ENCODE results near the gene ROR2.
"Not testable (repeated sequence)": the region's sequence is repeated elsewhere in the genome, so short reads cannot be mapped to it uniquely, and the experiment has no call there.

The ROR2 gene

DNA sequence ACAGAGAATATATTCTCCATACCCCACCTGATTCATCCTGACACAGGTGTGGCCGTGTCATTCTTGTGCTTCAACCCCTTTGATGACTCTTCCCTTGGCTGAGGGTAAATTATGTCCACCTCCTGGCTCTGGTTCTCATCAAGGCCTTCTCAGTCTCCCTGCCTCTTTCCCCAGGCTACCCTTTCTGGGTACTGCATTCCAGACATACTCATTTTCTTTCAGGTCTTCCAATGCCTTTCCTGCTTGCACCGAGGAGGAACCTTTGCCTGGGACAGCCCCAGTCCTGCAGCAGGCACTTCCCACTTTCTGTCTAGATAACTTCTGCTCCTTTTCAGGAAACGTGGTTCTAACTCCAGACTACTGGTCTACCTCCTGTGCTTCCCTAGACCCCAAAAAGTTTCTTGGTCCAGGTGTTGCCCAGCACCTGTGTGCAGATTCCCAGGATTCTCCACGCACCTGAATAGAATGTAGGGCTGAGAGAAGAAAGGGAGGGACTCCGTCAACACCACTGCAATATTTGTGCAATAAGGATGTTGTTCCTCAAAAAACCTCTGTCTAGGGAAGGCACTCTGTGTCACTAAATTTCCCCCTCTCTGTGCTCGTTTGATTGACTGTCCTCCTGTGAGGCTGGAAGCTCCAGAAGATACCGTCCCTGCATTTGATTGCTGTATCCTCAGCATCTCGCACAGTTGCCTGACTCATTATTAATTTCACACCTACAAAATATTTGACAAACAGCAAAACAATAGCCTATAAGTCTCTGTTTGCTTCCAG is 271.0 kb downstream of the ROR2 start:
- no peak for DNase-seq (ENCODE audit: low read depth)

DNA sequence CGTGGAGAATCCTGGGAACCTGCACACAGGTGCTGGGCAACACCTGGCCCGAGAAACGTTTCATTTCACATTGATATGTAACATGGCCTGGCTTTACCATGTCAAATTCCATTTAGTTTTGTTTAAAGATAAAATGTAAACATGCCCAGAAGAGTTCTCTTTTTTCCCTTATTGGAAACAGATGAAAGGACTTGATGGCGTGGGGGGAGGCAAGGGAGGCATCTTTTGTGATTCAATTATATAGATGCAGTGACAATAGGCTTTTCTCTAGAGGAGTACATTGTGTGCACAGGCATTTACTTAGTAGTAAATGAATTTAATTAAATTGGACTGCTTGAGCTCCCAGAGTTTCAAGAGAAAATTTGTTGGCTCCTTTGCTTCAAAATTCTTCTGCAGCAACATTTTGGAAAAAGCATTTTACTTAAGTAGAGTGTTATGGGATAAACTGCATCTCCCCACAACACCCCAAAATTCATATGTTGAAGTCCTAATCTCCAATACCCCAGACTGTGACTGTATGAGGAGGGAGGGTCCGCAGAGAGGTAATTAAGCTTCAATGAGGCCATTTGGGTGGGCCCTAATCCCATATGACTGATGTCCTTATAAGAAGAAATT is 272.1 kb downstream of the ROR2 start:
- no peak for DNase-seq (ENCODE audit: low read depth)

DNA sequence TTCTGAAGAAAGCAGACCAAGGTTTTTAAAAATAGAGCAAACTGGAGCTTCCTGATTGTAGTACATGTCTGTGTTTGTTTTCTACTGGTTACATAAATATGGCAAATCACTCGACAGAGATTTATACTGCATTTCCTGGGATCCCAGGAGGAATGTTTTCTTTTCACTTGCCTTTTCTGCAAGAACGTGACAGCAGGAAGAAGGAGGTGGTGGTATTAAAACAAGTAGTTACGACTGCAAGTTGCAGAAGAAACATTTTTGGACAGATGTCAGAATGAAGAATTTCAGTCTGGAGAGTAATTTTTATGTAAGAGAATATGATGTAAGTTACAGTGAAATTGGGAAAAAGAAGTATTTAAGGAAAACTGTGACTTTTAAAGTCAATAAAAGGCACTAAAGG is 272.7 kb downstream of the ROR2 start:
- peak; percentile 70 for DNase-seq (ENCODE audit: low read depth)

DNA sequence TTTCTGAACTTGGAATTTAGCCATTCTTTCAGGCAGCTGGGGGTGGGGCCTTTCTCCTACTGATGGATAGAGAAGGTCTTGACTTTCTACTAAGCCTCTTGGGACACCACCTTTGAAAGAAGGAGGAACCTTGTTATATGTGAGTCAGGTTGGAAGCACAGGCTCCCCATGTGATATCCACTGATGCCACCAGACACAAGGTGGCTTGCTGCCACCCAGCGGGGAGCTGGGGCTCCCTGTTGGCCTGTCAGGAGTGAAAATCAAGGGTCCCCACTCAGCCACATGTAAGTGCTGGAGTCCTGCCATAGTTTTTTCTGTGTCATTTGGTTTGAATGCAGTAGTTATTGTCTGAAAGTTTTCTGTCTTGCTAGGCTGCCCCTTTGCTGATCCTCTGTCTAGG is 274.0 kb downstream of the ROR2 start:
- peak; percentile 19 for DNase-seq (ENCODE audit: low read depth)

DNA sequence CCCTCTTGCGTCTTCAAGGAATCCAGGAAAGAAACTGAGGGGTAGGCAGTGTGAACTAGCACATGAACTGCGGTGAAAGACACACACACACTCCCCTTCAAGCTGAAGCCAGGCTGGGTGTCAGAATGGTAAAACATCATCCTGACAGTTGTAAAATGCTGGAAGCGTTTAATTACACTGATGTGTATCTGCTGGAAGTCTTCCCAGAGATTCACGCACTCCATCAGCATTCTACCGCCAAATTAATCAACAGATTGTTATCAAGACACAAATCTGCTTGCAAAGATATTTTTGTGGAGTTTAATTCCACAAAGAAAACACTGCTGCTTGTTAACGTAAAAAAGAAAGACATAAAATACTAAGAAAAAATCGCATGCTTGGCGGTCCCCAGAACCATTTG is 285.4 kb downstream of the ROR2 start:
- DNase-seq (ENCODE audit: low read depth), result no peak

DNA sequence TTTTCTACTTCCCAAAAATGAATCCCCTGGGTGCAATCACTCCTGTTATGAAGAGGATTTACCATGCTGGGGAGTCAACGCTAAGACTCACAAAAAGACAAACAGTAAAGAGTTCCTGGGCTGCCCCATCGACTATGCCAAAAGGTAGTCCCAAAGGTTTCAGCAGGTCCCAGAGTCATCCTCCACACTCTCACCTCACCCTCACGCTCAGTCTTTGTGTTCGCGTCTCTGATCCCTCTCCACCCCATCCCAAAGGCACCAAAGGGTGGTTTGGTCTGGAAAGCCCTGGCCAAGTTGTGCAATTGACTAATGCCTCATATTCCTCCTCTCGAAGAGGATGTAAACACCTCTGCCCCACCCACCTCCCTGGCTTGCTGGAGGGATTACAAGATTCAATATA is 286.2 kb downstream of the ROR2 start:
- no peak for DNase-seq (ENCODE audit: low read depth)

DNA sequence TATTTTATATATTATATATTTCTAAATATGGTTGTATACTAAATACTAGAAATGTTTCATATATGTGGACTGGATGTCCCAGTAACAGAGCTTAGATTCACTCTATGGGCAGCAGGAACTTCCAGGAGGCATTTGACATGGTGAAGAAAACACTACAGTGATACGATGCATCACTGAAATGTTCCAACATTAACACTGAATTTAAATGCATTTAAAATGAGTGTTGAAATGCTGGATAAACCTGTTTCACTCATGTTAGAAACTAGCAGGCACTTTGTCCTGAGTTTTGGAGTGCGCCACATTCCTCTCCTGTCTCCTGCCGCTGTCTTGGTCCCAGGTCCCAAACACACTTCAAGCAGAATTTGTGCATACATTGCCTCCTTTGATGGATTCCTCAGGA is 288.6 kb downstream of the ROR2 start:
- no peak for DNase-seq (ENCODE audit: low read depth)

DNA sequence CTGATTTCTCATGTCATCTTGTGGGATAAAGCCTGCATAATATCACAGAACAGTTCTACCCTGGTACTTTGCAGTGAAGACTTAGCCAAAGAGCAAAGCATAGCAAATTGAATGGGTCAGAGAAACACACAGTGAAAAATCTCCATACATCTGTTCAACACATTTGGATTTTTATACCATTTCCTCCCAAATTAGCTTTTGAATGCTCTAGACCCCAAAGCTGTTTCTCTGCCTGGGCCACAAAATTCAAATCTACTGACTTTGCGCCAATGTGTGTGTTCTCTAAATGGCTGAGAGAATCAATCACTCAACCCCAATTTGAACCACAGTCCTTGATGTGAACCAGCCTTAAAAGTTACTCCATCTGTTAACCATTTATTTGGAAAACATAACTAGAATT is 289.5 kb downstream of the ROR2 start:
- no peak for DNase-seq (ENCODE audit: low read depth)

DNA sequence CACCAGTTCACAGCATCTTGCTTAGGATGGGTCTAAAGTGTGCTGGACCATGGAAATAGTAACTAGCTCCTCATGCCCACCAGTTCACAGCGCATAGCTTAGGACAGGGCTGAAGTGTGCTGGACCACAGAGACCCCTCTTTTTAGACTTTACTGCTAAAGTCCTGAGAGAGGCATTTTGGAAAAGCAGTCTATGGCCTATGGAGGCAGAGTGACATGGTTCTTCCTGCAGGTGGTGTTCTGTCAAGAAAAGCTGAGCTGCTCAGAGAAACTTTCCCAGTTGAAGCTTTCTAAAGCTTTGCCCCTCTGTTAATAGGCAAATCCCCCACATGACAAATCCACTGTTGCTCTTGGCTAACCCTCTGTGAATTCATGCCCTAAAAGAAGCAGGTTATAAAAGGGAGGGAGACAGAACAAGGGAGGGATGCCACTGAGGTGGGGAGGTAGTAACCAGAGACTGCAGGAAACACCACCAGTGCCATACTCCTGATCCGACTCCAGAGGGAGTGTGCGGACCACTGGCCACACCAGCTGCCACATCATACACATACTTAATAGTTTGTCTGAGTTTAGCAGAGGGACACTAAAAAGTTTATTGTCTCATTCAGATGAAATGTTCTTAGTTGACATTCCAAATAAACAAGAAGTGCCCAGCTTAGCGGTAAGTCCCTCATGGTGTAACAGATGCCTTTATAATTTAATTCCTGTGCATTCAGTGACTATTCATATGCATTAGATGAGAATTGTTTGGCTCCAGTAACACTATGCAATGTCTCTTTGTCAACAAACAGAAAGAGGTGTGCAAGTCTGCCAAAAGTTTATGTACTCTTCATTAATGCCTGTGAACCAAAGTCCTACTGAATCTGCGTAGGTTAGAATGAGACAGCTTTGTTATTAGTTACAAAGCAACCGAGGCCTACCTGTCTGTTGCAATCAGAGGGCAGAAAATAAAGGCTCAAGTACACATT is 290.2 kb downstream of the ROR2 start:
- DNase-seq (ENCODE audit: low read depth), result peak; percentile 53

DNA sequence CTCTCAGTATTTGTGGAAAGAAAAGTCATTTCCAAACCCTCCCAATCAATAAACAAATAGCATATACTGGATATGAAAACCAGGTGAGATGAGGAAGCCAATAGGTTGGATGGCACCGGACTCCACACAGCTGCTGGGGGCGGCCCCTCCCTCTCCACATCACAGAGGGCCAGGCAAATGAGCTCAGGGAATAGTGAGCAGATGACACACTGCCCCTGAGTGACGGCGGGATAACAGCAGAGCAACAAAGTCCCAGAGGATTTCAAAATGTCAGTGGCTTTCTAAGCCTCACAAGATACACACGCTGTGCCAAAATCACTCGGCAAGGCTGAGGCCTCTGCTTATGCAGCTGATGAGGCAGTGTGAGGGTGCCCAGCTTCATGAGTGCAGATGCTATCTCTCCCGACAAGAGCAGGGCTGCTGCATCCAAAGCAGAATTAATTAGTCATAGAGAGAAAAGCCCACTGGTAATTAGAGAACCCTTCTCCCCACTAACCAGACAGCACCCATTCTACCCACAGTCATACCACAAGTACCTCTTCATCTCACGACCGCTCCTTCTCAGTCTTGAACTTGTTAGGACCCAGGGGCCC is 291.4 kb downstream of the ROR2 start:
- DNase-seq (ENCODE audit: low read depth), result no peak

DNA sequence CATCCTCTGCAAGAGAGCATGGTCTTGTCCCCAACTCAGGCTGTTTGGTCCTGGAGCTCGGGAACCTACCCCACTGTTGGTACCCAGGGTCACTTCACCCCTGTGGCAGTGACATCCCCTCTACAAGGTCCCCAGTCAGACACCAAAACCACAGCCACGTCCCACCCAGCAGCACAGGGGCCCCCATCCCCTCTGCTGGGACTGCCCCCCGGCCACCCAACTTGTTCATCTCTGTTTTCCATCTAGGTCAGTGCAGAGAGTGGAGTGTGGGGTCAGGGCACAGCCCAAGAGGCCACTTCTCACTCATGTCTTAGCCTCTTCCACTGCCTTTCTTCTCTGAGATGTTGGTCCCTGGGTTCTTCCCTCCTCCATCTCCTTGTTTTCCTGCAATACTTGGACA is 292.5 kb downstream of the ROR2 start:
- DNase-seq (ENCODE audit: low read depth), result no peak

DNA sequence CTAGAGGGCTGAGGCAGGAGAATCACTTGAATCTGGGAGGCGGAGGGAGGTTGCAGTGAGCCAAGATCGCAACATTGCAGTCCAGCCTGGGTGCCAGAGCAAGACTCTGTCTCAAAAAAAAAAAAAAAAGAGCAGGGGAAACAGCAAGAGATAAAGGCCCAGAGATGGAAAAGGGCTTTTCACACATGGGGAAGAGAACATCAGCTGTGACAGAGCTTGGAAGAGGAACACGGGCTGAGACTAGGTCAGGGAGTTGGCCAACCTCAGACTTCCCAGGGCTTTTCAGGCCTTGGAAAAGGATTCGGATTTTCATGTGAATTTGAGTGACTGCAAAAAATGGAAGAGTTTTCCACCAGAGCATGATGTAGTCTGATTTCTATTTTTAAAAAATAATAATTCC is 294.4 kb downstream of the ROR2 start:
- DNase-seq (ENCODE audit: low read depth), result no peak

DNA sequence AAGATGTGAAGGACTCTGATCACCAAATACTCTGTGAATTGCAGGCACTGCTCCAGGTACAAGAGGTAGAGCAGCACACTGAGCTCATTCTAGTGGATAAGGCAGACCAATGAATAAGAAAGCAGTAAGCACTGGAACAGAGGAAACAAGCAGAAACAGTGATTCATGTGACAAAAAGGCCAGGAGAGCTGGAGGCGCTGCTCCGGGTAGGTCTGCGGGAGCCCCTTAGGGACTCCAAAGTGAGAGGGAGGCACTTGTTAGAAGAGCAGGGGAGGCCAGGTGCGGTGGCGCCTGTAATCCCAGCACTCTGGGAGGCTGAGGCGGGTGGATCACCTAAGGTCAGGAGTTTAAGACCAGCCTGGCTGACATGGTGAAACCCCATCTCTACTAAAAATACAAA is 294.8 kb downstream of the ROR2 start:
- no peak for DNase-seq (ENCODE audit: low read depth)

DNA sequence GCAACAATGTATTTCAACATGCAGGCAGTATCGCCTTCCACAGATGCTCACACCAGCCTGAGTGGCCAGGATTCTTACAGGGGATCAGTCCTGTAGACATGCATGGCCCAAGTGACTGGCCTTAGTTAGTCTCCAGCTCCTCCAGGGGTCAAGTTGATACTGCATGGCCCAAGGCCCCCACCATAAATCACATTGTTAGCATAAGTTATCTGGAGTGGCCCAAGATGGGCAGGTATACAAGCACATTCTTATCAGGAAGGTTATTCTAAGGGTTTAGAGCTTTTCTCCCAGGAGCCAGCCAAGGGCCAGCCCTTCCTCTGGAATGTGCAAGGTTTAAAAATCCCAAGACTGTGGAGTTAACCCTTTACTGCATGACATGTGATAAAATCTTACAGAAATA is 295.5 kb downstream of the ROR2 start:
- no peak for DNase-seq (ENCODE audit: low read depth)

DNA sequence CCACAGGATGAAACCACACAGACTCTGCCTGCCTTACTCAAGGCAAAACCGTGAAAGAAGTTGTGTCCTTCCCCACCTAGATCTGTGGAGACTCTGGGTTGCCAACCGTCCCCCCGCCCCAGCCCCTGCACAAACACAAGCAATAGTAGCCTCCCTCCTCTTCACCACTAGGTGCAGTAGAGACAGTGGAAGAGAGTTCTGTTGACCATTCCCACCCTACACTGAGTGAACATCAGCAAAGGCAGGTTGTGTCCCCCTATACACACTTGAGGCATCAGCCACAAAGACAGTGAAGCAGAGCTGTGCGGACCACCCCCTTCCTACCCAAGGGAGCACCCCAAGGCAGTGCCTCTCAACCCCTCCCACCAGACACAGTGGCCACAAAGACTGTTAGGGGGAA is 302.7 kb downstream of the ROR2 start:
- no peak for DNase-seq (ENCODE audit: low read depth)

DNA sequence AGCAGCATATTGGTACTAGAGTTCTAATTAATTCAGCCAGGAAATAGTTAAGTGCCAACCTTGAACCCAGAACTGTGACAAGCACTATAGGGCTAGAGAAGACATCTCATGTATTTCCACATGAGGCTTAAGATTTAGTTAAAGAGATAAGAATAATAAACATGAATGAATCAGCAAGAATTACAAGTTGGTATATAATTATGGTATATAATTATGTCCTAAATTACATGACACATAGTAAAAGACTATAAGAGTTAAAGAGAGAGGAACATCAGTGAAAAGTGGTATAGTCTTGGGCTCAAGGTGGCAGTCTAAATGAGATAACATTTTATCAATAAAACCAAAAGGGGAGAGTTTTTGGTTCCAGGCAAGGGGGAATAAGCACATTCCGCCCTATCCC is 303.3 kb downstream of the ROR2 start:
- no peak for DNase-seq (ENCODE audit: low read depth)

DNA sequence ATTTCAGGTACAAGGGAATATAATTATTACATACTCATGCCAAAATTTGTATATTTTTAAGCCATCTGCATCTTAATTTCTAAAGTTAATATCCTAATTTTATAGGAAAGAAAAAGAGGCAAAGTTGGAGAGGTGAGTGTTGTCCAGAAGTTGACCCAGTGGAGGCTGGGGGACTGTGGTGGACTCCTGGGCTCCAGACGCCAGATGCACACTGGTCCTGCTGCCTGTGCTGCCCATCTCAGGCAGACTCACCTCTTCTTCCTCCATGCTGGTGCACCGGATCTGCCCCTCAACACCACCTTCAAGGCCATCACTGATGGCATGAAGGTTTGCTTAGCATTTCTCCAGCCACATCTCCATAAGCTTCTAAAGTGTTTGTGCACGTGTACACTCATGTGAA is 305.6 kb downstream of the ROR2 start:
- no peak for DNase-seq (ENCODE audit: low read depth)

DNA sequence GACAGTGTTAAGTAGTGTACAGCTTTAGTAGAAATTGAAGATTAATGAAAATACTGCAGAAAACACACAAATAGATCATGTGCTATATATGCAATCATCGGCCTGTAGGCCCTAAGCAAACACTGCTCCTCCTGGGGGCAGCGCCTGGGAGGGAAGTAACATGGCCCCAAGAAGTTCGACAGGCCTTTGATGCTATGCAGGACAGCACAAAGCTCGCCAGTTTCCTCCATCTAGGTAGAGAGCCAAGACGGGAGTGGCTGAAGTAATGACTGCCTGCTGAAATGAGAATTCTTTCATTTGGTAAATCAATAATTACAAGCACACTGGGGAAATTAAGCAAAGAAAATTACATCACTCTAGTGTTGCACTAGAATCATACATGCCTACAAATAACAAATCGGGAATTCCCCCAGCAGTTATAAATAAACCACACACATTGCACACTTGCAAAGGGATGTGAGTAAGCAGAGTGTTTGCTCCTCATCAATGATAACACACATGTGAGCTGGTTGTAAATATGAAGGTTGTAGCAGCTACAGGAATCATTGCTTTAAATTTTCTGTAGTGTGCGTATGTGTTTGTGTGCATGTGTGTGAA is 306.4 kb downstream of the ROR2 start:
- no peak for DNase-seq (ENCODE audit: low read depth)

DNA sequence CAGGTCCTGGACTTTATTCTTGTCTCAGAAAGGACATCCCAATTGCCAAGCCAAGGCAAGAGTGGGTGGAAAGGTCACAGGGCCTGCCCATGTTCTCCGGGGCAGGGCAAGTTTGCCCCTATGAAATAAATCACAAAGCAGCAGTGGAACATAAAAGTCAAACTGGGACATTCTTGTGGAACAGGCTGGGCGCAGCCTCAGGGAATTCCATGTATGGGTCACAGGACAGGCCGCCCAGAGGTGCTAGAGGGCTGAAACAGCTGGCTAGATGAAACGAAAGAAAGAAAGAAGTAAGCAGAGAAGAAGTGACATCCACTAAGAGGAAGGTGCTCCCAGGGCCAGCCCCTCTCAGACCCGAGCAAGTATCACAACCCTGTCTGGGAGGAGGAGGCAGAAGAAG is 307.3 kb downstream of the ROR2 start:
- DNase-seq (ENCODE audit: low read depth), result no peak

DNA sequence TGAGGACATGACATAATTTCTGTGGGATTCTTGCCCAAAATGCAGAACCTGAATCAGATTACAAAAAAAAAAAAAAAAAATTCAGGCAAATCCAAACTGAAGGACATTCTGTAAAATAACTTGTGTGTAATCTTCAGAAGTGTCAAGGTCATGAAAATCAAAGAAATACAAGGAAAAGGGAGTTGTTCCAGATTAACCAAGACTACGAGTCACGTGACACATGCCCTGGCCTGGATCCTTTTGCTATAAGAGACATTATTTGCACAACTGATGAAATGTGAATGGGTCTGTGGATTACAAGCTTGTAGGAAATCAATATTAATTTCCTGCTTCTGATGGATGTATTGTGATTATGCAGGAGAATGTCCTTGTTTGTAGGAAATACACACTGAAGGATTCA is 309.6 kb downstream of the ROR2 start:
- DNase-seq (ENCODE audit: low read depth), result no peak

DNA sequence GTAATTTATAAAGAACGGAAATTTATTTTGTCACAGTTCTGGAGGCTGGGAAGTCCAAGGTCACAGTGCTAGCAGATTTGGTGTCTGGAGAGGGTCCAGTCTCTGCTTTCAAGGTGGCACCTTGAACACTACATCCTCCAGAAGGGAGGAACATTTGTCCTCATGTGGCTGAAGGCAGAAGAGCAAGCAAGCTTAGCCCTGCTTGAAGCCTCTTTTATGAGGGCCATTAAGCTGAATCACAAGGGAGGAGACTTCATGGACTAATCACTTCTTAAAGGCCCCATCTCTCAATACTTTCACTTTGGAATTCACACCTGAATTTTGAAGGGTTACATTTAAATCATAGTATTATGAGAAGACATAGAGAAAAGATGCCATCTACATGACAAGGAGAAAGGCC is 311.0 kb downstream of the ROR2 start:
- DNase-seq (ENCODE audit: low read depth), result no peak

DNA sequence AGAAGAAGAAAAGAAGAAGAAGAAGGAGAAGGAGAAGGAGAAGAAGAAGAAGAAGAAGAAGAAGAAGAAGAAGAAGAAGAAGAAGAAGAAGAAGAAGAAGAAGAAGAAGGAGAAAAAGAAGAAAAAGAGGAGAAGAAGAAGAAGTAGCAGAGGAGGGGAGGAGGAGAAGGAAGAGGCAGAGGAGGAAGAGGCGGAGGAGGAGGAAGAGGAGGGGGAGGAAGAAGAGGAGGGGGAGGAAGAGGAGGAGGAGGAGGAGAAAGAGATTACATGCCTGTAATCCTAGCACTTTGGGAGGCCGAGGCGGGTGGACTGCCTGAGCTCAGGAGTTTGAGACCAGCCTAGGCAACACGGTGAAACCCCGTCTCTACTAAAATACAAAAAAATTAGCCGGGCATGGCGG is 315.2 kb downstream of the ROR2 start:
- DNase-seq (ENCODE audit: low read depth), result not testable (repeated sequence)
